Measurements from ENCODE around the gene ISOC2.
"Not testable (repeated sequence)": the region's sequence is repeated elsewhere in the genome, so short reads cannot be mapped to it uniquely, and the experiment has no call there.

DNA sequence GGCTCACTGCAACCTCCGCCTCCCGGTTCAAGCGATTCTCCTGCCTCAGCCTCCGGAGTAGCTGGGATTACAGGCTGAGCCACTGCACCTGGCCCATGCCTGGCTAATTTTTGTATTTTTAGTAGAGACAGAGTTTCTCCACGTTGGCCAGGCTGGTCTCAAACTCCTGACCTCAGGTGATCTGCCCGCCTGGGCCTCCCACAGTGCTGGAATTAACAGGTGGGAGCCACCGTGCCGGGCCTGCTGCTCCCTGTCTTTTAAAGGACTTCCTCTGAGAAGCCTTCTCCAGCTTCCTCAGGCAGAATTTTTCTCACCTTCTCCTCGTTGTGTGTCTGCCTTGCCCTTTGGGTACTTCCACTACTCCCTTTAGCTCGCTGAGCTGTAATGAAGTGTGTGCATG is 35.4 kb upstream of the ISOC2 start:
- TF ChIP-seq, protein P1, sequence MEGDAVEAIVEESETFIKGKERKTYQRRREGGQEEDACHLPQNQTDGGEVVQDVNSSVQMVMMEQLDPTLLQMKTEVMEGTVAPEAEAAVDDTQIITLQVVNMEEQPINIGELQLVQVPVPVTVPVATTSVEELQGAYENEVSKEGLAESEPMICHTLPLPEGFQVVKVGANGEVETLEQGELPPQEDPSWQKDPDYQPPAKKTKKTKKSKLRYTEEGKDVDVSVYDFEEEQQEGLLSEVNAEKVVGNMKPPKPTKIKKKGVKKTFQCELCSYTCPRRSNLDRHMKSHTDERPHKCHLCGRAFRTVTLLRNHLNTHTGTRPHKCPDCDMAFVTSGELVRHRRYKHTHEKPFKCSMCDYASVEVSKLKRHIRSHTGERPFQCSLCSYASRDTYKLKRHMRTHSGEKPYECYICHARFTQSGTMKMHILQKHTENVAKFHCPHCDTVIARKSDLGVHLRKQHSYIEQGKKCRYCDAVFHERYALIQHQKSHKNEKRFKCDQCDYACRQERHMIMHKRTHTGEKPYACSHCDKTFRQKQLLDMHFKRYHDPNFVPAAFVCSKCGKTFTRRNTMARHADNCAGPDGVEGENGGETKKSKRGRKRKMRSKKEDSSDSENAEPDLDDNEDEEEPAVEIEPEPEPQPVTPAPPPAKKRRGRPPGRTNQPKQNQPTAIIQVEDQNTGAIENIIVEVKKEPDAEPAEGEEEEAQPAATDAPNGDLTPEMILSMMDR (IDR thresholded peaks at IDR 0.05; ENCODE audit: insufficient read depth, low read depth, low read length) = not testable (repeated sequence)
- TF ChIP-seq EZH2 (IDR thresholded peaks at IDR 0.05; ENCODE audit: insufficient read depth, low read length) = not testable (repeated sequence)

Measured in astrocyte (in vitro differentiated cells and primary cell).